Endothelial cell of hepatic sinusoid (primary cell): Measurements from ENCODE around the gene SPIN2B.
"Not testable (repeated sequence)": the region's sequence is repeated elsewhere in the genome, so short reads cannot be mapped to it uniquely, and the experiment has no call there.

Experiments used
- in situ Hi-C: cut with HindIII; loops from 2 replicates; pipeline ENCODE4 v1.10.0; 2017; ENCODE audit warnings: low sequenced_read_pairs

Gene SPIN2B

GRCh38 chrX:57121162-57121755, at the start of gene SPIN2B:
Gene SPIN2B, minus strand, starts transcription at chrX:57121548.
- in situ Hi-C loops, result no loop called here

- in situ Hi-C loops, result no loop called here
Measured at GRCh38 chrX:57156397-57157049, 35.2 kb upstream of the SPIN2B start.

GRCh38 chrX:57155171-57155570, 33.8 kb upstream of the SPIN2B start:
- in situ Hi-C loops, result no loop called here

- in situ Hi-C loops, result not testable (repeated sequence)
Measured at GRCh38 chrX:57152222-57152621, 30.9 kb upstream of the SPIN2B start.

- in situ Hi-C loops, result loop anchor here (5.0 kb wide), 1 partner anchor 39 kb away; no protein-coding TSS in a partner anchor
Measured at GRCh38 chrX:57138674-57139073, 17.3 kb upstream of the SPIN2B start.

GRCh38 chrX:57137501-57137900, 16.2 kb upstream of the SPIN2B start:
- in situ Hi-C loops, result loop anchor here (5.0 kb wide), 1 partner anchor 40 kb away; no protein-coding TSS in a partner anchor

GRCh38 chrX:57137073-57137472, 15.7 kb upstream of the SPIN2B start, which contains the start of gene SPIN2A:
Gene SPIN2A, minus strand, starts transcription at chrX:57137397. Its CDS starts 800 bp downstream, at chrX:57136597.
- in situ Hi-C loops, result loop anchor here (5.0 kb wide), 1 partner anchor 40 kb away; no protein-coding TSS in a partner anchor

- in situ Hi-C loops, result loop anchor here (5.0 kb wide), 1 partner anchor 41 kb away; no protein-coding TSS in a partner anchor
Measured at GRCh38 chrX:57136589-57136988, 15.2 kb upstream of the SPIN2B start.

- in situ Hi-C loops, result loop anchor here (5.0 kb wide), 1 partner anchor 42 kb away; no protein-coding TSS in a partner anchor
Measured at GRCh38 chrX:57135287-57135686, 13.9 kb upstream of the SPIN2B start.

- in situ Hi-C loops, result loop anchor here (5.0 kb wide), 1 partner anchor 43 kb away; no protein-coding TSS in a partner anchor
Measured at GRCh38 chrX:57134702-57135101, 13.4 kb upstream of the SPIN2B start.

GRCh38 chrX:57133706-57134105, 12.4 kb upstream of the SPIN2B start:
- in situ Hi-C loops, result no loop called here

- in situ Hi-C loops, result not testable (repeated sequence)
Measured at GRCh38 chrX:57133284-57133683, 11.9 kb upstream of the SPIN2B start.

GRCh38 chrX:57132046-57132445, 10.7 kb upstream of the SPIN2B start:
- in situ Hi-C loops, result no loop called here

GRCh38 chrX:57121816-57122215, 468 bp upstream of the SPIN2B start:
- in situ Hi-C loops, result no loop called here

- in situ Hi-C loops, result not testable (repeated sequence)
Measured at GRCh38 chrX:57120619-57121161, 658 bp downstream of the SPIN2B start.

- in situ Hi-C loops, result no loop called here
Measured at GRCh38 chrX:57119416-57119815, 1.9 kb downstream of the SPIN2B start.

- in situ Hi-C loops, result not testable (repeated sequence)
Measured at GRCh38 chrX:57117566-57117965, 3.8 kb downstream of the SPIN2B start.

GRCh38 chrX:57104921-57105398, 16.4 kb downstream of the SPIN2B start:
- in situ Hi-C loops, result no loop called here

- in situ Hi-C loops, result no loop called here
Measured at GRCh38 chrX:57104406-57104805, 16.9 kb downstream of the SPIN2B start.

GRCh38 chrX:57103489-57103888, 17.9 kb downstream of the SPIN2B start:
- in situ Hi-C loops, result no loop called here

GRCh38 chrX:57102918-57103317, 18.4 kb downstream of the SPIN2B start:
- in situ Hi-C loops, result not testable (repeated sequence)

GRCh38 chrX:57083143-57083542, 38.2 kb downstream of the SPIN2B start:
- in situ Hi-C loops, result no loop called here
